NCI-H69 (cell line): Measurements from ENCODE around the gene DNAJC10.
"Not testable (repeated sequence)": the region's sequence is repeated elsewhere in the genome, so short reads cannot be mapped to it uniquely, and the experiment has no call there.

ENCODE experiments used
- DNase-seq: peaks from one replicate; lab custom pipeline; 2025; lab: John Stamatoyannopoulos, UW

Gene DNAJC10, protein sequence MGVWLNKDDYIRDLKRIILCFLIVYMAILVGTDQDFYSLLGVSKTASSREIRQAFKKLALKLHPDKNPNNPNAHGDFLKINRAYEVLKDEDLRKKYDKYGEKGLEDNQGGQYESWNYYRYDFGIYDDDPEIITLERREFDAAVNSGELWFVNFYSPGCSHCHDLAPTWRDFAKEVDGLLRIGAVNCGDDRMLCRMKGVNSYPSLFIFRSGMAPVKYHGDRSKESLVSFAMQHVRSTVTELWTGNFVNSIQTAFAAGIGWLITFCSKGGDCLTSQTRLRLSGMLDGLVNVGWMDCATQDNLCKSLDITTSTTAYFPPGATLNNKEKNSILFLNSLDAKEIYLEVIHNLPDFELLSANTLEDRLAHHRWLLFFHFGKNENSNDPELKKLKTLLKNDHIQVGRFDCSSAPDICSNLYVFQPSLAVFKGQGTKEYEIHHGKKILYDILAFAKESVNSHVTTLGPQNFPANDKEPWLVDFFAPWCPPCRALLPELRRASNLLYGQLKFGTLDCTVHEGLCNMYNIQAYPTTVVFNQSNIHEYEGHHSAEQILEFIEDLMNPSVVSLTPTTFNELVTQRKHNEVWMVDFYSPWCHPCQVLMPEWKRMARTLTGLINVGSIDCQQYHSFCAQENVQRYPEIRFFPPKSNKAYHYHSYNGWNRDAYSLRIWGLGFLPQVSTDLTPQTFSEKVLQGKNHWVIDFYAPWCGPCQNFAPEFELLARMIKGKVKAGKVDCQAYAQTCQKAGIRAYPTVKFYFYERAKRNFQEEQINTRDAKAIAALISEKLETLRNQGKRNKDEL

GRCh38 chr2:182715892-182716649 is at the start of gene DNAJC10:
Gene DNAJC10 (plus strand): TSS chr2:182716257. CDS start chr2:182718087, 1,830 bp downstream.
- DNase-seq: peak; percentile 92

GRCh38 chr2:182666674-182667314 is 49.3 kb upstream of the DNAJC10 start:
- DNase-seq: peak; percentile 36

DNA sequence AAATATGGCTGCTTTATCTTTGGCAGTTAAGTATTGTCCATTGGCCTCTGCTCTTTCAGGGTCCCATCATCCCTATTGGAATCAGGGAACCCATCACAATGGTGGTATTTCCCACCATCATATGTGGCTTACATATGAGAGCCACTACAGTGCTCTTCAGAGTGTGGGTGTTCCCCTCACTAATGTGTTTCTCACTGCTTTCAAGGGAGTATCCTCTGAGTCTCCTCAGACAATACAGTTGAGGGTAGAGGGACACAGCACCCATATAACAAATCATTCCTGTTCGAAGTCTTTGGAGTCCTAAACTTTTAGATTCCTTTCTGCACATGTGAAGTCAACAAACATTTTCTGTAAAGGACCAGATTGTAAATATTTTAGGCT is 48.8 kb upstream of the DNAJC10 start:
- DNase-seq: no peak

DNA sequence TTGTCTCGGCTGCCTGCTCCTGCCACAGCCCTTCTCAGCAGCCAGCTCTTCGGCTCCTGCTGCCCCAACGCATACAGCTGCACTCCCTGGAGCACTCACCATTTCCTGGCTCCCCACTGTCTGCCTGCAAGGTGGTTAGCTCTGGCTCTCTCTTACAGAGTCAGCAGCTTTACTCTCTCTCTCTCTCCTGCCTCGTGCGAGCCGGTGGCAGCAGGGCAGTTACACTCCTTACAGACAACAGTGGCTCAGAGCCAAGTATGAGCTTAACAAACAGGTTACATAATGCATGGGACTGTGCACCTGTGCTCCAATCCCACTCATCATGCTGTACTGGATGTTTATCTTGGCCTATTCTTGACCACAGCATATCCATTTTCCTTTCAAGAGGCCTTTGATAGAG is 47.4 kb upstream of the DNAJC10 start:
- DNase-seq: peak; percentile 92

- no peak for DNase-seq
Observed at GRCh38 chr2:182672466-182673165, 43.4 kb upstream of the DNAJC10 start.

GRCh38 chr2:182680837-182681236 is 35.2 kb upstream of the DNAJC10 start:
- DNase-seq: no peak

DNA sequence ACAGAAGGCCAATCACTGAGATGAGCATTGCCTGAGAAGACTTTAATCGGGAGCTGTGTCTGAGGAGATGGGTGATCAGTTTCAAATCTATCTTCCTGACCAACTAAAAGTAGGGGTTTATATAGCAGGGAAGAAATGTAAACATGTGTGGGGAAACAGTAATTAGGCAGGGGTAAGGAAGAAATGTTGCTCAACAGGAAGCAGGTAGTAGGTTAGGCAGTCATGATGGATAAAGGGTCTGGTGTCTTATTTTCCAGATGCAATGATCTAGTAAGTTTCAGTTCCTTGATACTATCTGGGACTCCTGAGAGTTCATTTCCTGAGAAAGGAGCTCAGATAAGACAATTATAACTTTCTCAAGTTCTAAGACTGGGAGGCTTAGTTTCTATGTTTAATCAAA is 33.8 kb upstream of the DNAJC10 start:
- DNase-seq: no peak

DNA sequence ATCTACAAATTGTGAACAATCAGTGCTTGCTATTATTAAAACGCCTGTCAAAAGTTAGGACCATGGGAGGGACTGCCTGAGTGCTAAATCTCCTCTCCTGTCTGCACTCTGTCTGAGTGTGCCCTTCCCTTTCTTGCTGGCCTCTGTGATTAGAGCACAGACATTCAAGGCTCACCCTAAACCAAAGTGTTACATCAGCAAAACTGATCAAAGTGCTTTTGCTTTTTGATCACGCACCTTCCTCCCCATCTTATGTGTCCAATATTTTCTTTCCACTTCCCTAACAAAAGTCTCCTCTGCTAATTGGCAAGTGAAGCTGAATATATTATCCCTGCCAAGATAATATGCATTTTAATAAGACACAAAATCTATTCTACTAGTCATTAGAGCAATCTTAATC is 30.5 kb upstream of the DNAJC10 start:
- DNase-seq: no peak

DNA sequence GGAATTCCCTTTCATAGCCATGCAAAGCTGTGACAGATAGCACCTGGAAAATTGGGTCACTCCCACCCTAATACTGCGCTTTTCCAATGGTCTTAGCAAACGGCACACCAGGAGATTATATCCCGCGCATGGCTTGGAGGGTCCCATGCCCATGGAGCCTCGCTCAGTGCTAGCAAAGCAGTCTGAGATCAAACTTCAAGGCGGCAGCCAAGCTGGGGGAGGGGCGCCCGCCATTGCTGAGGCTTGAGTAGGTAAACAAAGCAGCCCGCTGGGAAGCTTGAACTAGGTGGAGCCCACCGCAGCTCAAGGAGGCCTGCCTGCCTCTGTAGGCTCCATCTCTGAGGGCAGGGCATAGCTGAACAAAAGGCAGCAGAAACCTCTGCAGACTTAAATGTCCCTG is 29.3 kb upstream of the DNAJC10 start:
- DNase-seq: not testable (repeated sequence)

GRCh38 chr2:182694189-182694588 is 21.9 kb upstream of the DNAJC10 start:
- DNase-seq: no peak

- no peak for DNase-seq
Observed at GRCh38 chr2:182695776-182696175, 20.3 kb upstream of the DNAJC10 start.

- no peak for DNase-seq
Observed at GRCh38 chr2:182698671-182699070, 17.4 kb upstream of the DNAJC10 start.

DNA sequence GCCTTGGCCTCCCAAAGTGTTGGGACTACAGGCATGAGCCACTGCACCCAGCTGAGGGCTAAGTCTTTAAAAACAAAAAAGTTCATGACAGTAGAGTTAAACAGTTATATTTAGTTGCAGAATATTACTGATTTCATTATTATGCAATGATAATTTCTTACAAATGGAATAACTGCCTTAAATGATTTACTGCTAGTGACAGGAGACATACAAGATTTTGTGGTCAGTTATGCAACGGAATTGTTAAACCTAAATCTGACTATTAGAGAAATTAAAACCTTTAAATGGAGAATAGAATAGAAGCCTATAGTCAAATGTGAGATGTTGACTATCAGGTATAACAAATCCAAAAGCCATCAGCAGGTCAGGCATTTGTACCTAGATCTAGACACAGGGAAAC is 10.3 kb upstream of the DNAJC10 start:
- DNase-seq: no peak

DNA sequence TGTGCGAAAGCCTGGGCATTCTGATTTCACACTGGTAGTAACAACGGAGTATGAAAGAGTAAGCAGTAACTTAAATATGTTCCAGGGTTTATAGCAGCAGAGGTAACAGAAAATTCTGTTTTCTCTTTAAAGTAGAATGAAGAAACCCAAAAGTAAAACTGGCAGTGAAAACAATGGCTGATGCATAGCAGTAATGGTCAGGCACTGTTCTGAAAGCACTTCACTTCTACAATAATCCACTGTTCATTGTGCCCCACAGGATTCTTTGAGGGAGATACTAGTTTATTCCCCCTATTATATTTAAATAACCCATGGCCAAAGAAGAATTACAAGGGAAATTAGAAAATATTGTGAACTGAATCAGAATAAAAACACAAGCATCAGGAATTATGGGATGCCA is 9.3 kb upstream of the DNAJC10 start:
- no peak for DNase-seq

DNA sequence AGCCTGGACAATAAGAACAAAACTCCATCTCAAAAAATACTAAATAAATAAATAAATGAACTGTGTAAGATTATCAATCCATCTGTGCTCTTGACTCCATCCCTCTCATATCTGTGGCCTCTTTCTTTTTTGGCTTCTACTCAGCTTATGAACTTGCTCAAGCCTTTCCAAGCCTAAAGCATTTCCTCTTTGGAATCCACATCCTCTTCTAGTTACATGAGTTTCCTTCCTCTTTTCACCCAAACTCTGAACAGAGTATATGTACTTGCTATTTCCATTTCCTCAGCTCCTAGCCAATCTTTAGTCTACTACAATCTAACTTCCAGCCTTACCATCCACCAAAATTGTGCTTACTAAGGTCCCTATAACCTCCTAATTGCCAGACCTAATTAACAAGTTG is 2.5 kb upstream of the DNAJC10 start:
- no peak for DNase-seq

DNA sequence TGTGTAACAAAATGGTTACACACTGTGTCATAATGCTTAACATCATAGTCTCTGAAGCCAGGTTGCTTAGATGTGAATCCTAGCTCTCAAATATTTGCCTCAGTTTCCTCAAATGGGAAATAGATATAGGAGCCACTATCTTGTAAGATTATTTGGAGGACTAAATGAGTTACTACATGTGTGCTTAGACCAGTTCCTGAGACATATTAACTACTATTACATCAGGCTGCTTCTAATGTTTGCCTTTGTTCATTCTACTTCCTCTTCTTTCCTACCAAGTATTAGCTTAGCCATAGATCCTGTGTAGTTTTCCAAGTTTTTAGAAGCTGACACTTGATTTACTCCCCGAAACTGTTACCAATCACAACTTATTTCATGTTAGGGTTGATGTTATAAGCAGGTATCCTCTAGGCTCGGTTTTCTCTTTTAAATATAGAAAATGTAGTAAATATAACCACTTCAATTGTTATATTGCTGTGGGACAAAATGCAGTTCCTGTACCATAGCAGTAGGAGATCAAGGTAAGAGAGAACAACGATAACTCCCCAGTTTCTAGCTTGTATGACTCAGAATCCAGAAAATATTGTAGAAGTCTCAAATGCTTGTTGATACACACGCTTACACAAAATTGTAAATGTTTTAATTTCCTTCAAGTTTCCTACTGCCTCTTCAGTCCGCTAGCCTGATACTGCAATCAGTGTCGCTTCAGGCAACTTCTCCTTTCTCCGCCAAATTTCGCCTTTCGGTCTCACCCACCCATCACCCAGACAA is 751 bp upstream of the DNAJC10 start:
- peak; percentile 39 for DNase-seq

DNA sequence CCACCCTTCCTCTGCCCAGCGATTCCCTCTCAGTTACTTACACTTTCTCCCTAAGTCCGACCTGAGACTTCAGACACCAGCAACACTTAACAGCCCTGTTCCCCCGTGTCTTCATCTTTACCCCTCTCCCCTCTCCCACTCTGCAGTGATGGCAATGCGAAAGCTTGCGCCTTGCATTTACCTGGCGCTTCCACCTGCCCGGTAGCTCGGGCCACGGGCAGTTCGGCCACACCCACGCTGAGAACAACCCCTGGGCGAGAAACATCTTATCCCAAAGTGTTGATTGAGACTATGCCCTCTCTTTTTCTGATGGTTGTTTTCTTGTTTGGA is 558 bp downstream of the DNAJC10 start:
- DNase-seq: peak; percentile 75

DNA sequence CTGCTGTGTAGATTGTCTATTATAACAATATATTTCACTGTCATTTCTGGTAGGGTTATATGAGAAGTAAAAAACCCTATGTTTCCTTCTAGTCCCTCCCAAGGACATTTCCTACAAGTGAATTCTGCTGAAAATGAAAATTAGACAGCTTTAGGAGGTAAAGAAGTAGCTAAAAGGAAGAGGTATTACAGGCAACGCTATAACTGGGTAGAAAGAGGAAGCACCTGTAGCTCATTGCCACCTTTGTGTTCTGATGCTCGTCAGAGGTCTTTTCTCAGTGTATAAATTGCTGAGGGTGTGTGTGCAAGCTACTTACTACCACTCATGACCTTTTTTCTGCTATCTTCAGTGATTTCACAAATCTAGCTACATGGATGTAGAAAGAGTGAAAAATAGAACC is 1.4 kb downstream of the DNAJC10 start:
- DNase-seq: peak; percentile 16

DNA sequence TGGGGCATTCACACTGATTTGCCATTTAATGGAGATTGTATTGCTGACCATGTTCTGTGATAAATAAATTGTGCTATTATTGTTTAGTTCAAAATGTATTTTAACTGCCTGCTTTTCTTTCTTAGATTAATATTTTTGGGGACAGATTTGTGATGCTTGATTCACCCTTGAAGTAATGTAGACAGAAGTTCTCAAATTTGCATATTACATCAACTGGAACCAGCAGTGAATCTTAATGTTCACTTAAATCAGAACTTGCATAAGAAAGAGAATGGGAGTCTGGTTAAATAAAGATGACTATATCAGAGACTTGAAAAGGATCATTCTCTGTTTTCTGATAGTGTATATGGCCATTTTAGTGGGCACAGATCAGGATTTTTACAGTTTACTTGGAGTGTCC is 1.8 kb downstream of the DNAJC10 start:
- no peak for DNase-seq

DNA sequence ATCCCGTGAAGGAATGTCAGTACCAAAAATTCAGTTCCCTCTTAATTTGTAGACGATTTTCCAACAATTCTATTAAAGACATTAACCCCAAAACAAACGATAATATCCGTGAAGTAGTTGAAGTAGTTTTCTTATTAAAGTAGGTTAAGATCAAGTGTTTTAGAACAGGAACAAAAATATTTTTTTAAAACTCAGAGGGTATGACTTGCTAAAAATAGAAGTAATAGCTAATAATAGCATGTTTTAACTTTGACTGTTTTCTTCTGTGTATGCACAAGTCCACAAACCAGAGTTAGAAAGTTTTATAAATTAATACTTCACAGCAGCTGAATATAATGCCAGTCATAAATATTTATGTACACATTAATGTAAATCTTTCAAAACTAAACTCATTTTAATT is 2.4 kb downstream of the DNAJC10 start:
- no peak for DNase-seq

- not testable (repeated sequence) for DNase-seq
Observed at GRCh38 chr2:182719116-182719515, 3.1 kb downstream of the DNAJC10 start.
